Measurements from ENCODE around the gene FAM174C. TPM values are rescaled to one million over a fixed set of nuclear protein-coding genes. Genes with fewer than 3 reads are reported as not detected.

FAM174C gene
- total and polyA plus RNA-seq, 11 donors, result 11.6 to 56.4 (median 23.8) TPM

DNA sequence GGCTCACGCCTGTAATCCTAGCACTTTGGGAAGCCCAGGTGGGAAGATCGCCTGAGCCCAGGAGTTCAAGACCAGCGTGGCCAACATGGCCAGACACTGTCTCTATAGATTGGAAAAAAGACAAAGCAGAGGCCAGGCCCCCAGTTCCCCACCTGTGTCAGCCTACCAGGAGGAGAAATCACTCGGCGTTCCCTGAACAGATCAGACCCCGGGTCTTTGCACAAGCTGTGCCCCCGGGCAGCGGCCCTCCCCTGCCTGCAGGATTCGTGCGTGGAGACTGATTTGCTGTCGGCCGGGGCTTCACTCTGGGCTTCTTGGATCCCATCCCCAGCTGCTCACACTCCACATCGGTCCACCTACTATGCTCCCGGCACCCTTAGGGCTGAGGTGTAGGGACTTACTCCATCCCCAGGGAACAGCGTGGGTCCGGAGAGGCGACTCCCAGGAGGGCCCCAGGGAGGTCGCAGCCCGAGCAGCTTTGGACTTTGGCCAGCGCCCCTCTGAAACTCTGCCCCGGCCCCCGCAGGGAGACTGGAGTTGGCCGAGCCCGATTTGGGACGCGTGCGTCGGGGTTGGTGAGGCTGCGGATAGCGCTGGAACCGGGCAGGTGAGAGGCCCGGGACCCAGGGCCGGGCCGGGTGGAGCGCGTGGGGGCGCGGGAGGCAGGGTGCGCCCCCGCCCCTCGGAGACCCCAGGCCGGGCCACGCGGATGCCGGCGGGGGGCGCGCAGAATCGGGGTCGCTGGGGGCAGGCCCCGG, 9.8 kb downstream of the FAM174C start:
- no peaks in the 10 kb centered on the region for H3K9me3 ChIP-seq
- intact Hi-C loops (cut with DNase I), result loop anchor here in 4 of 10 donors (5.0 to 10.0 kb wide), 5 partner anchors 70 to 240 kb away; partner anchors contain the start of genes PLK5 (in 2 of the 4) and GAMT (in 1 of the 4)
- no peak for DNase-seq
- H3K27me3 ChIP-seq, result peaks cover 20 to 68% (median 50%) of the 10 kb centered on the region in 9 donors
- H3K27ac ChIP-seq, result no peak overlapping the region
- H3K4me1 ChIP-seq, result peaks cover 0 to 23% (median 0%) of the 10 kb centered on the region in 12 donors
- H3K36me3 ChIP-seq, result peaks cover 0 to under 1% (median 0%) of the 10 kb centered on the region in 9 donors
- H3K4me3 ChIP-seq, result peak overlapping the region in 1 of 12 donors; percentile 9
- 17 to 55% (median 27%) methylated on average over 12 to 51 of the region's 51 CpGs for WGBS, 4 donors
- ATAC-seq, result no peak
- no peak for TF ChIP-seq POLR2A (IDR thresholded peaks at IDR 0.05)
- TF ChIP-seq, protein P1, sequence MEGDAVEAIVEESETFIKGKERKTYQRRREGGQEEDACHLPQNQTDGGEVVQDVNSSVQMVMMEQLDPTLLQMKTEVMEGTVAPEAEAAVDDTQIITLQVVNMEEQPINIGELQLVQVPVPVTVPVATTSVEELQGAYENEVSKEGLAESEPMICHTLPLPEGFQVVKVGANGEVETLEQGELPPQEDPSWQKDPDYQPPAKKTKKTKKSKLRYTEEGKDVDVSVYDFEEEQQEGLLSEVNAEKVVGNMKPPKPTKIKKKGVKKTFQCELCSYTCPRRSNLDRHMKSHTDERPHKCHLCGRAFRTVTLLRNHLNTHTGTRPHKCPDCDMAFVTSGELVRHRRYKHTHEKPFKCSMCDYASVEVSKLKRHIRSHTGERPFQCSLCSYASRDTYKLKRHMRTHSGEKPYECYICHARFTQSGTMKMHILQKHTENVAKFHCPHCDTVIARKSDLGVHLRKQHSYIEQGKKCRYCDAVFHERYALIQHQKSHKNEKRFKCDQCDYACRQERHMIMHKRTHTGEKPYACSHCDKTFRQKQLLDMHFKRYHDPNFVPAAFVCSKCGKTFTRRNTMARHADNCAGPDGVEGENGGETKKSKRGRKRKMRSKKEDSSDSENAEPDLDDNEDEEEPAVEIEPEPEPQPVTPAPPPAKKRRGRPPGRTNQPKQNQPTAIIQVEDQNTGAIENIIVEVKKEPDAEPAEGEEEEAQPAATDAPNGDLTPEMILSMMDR (IDR thresholded peaks at IDR 0.05), result no peak

DNA sequence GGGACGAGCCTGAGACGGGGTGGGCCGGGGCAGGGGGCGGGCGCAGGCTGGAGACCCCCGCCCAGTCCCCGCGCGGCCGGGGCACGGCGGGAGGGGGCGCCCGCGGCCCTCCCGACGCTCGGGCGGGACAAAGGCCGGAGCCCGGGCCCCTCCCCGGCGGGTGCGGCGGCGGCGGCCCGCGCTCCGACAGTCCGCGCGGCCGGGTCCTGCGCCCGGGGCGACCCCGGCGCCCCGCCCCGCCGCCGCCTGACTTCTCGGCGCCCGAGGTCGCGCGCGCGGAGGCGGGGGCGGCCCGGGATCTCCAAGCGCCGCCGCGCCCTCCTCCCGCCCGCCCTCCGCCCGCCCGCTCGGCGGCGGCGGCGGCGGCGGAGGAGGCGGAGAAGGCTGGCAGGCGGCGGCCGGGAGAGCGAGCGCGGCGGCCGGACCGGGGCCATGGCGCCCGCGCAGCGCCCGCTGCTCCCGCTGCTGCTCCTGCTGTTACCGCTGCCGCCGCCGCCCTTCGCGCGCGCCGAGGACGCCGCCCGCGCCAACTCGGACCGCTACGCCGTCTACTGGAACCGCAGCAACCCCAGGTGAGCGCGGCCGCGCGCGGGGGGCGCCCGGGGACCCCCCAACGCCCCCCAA, 10.5 kb downstream of the FAM174C start, which contains the start of gene EFNA2:
Gene EFNA2 (plus strand): TSS at position 137 of the 624 bp plus-strand sequence. CDS start 296 bp downstream, at position 433.
- DNase-seq (no peak), ATAC-seq (no peak)
- intact Hi-C loops (cut with DNase I), result loop anchor here in 3 of 10 donors (10.0 kb wide), 3 partner anchors 69 to 239 kb away; partner anchors contain the start of gene PLK5 (in 2 of the 3)

DNA sequence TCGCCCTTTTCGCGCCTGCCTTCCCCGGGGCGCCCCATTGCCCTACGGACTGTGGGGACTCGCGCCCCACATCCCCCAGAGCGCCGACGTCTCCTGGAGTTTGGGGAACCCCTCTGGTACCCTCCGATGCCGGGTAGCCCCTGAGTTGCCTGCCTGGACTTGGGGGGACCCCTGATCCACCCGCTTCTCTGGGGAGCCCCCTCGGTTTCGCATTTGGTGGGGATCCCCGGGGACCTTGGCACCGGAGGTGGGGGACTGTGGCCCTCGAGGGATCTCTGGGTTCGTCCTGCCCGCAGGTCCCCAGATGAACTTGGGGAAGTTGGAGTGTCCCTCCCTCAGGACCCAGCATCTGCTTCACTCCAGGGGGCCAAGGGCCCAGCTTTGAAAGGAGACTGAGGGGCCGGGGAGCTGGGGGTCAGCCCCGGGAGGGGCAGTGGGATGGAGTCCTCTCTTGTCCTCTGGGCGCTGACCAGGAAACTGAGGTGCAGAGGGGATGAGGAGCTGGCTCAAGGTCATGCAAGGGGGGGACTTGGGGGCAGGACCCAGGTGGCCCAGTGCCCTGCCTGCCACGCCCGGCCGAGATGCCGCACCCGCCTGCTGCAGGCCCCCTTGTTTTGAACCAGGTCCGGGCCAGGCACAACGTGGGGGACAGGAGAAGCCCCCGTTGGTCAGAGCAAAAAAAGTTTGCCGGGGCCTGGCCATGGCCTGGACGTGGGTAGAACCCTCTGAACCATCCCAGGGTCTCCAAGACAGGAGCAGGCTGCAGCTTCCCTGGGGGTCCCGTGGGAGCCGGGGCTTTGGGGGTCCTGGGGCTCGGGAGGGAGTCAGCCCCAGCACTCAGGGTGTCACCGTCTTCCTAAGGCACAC, 11.4 kb downstream of the FAM174C start:
- H3K27ac ChIP-seq, result no peak overlapping the region
- H3K36me3 ChIP-seq, result no peaks in the 10 kb centered on the region
- peak overlapping the region in 1 of 12 donors; percentile 43 for H3K4me3 ChIP-seq
- no peak for ATAC-seq
- WGBS, 4 donors, result 39 to 49% (median 41%) methylated on average over 25 to 38 of the region's 38 CpGs
- intact Hi-C loops (cut with DNase I), result loop anchor here in 3 of 10 donors (10.0 kb wide), 3 partner anchors 68 to 238 kb away; partner anchors contain the start of gene PLK5 (in 2 of the 3)
- H3K9me3 ChIP-seq, result no peaks in the 10 kb centered on the region
- H3K4me1 ChIP-seq, result peaks cover 0 to 23% (median 0%) of the 10 kb centered on the region in 12 donors
- DNase-seq, result no peak
- TF ChIP-seq, protein P1 (IDR thresholded peaks at IDR 0.05), result no peak
- no peak for TF ChIP-seq POLR2A (IDR thresholded peaks at IDR 0.05)
- peaks cover 20 to 84% (median 61%) of the 10 kb centered on the region in 9 donors for H3K27me3 ChIP-seq

More for the DNA sequence above, 10.5 kb downstream of the FAM174C start, which contains the start of gene EFNA2:
- H3K27ac ChIP-seq, result no peak within 1 kb of the TSS
- 0% methylated on average over 2 to 113 of the region's 113 CpGs; no CpG with 5 or more reads in 1 of the 4 donors for WGBS, 4 donors
- no peaks in the 10 kb centered on the region for H3K36me3 ChIP-seq
- H3K4me3 ChIP-seq, result peak within 1 kb of the TSS in 2 of 12 donors; percentile 12 to 43
- H3K27me3 ChIP-seq, result peaks cover 20 to 75% (median 53%) of the 10 kb centered on the region in 9 donors
- H3K4me1 ChIP-seq, result peaks cover 0 to 23% (median 0%) of the 10 kb centered on the region in 12 donors
- H3K9me3 ChIP-seq, result no peaks in the 10 kb centered on the region
- TF ChIP-seq, protein P1 (IDR thresholded peaks at IDR 0.05), result no peak
- no peak for TF ChIP-seq POLR2A (IDR thresholded peaks at IDR 0.05)
